IPS-15b (cell line): Measurements from ENCODE around the gene IDS.

Experiments
- H3K27me3 ChIP-seq: one replicate; pipeline ENCODE4 v1.6.1; 2013; ENCODE audit warnings: low read length; ENCODE audit not compliant: control insufficient read depth, insufficient read depth
- H3K36me3 ChIP-seq: one replicate; pipeline ENCODE4 v1.6.1; 2013; ENCODE audit warnings: low read length; ENCODE audit not compliant: control insufficient read depth, insufficient read depth
- H3K4me1 ChIP-seq: one replicate; pipeline ENCODE4 v1.6.1; 2013; ENCODE audit warnings: mild to moderate bottlenecking, low read length; ENCODE audit not compliant: control insufficient read depth, insufficient read depth
- H3K4me3 ChIP-seq: one replicate; pipeline ENCODE4 v1.5.1; 2013; ENCODE audit warnings: low read depth, low read length
- H3K9ac ChIP-seq: one replicate; pipeline ENCODE4 v1.6.1; 2013; ENCODE audit warnings: low read depth, mild to moderate bottlenecking, low read length
- H3K9me3 ChIP-seq: one replicate; pipeline ENCODE4 v1.6.1; 2013; ENCODE audit warnings: mild to moderate bottlenecking, low read length; ENCODE audit not compliant: control insufficient read depth, insufficient read depth

IDS gene

GRCh38 chrX:149469406-149469805 lies 35.7 kb downstream of the IDS start:
- Histone ChIP-seq H3K9me3 (peaks cover 4% of the 10 kb centered on the region), H3K9ac (no peak overlapping the region), H3K36me3 (no peaks in the 10 kb centered on the region), H3K4me3 (no peak overlapping the region), H3K27me3 (no peaks in the 10 kb centered on the region), H3K4me1 (peaks cover 2% of the 10 kb centered on the region)

- Histone ChIP-seq H3K4me3 (no peak overlapping the region), H3K9ac (no peak overlapping the region), H3K36me3 (no peaks in the 10 kb centered on the region), H3K4me1 (peaks cover 2% of the 10 kb centered on the region), H3K27me3 (no peaks in the 10 kb centered on the region), H3K9me3 (peaks cover 4% of the 10 kb centered on the region)
These were observed 37.2 kb downstream of the IDS start for GRCh38 chrX:149467920-149468319.

GRCh38 chrX:149467461-149467860 lies 37.6 kb downstream of the IDS start:
- no peak overlapping the region for H3K9ac ChIP-seq
- H3K4me3 ChIP-seq = no peak overlapping the region
- H3K9me3 ChIP-seq = peaks cover 6% of the 10 kb centered on the region
- H3K36me3 ChIP-seq = no peaks in the 10 kb centered on the region
- peaks cover 2% of the 10 kb centered on the region for H3K4me1 ChIP-seq
- no peaks in the 10 kb centered on the region for H3K27me3 ChIP-seq

GRCh38 chrX:149462849-149463248 lies 42.3 kb downstream of the IDS start:
- Histone ChIP-seq H3K4me3 (no peak overlapping the region), H3K4me1 (no peaks in the 10 kb centered on the region), H3K9ac (no peak overlapping the region), H3K27me3 (no peaks in the 10 kb centered on the region), H3K36me3 (no peaks in the 10 kb centered on the region), H3K9me3 (peaks cover 9% of the 10 kb centered on the region)

- H3K9me3 ChIP-seq = peaks cover 6% of the 10 kb centered on the region
- H3K36me3 ChIP-seq = no peaks in the 10 kb centered on the region
- no peak overlapping the region for H3K9ac ChIP-seq
- no peak overlapping the region for H3K4me3 ChIP-seq
- no peaks in the 10 kb centered on the region for H3K27me3 ChIP-seq
- no peaks in the 10 kb centered on the region for H3K4me1 ChIP-seq
These were observed 43.4 kb downstream of the IDS start for GRCh38 chrX:149461746-149462145.

GRCh38 chrX:149458586-149458985 lies 46.5 kb downstream of the IDS start:
- Histone ChIP-seq H3K9me3 (peaks cover 9% of the 10 kb centered on the region), H3K27me3 (no peaks in the 10 kb centered on the region)

GRCh38 chrX:149456476-149457245 lies 48.4 kb downstream of the IDS start:
- no peaks in the 10 kb centered on the region for H3K36me3 ChIP-seq
- H3K4me1 ChIP-seq = no peaks in the 10 kb centered on the region
- H3K4me3 ChIP-seq = no peak overlapping the region
- peaks cover 7% of the 10 kb centered on the region for H3K9me3 ChIP-seq
- H3K27me3 ChIP-seq = no peaks in the 10 kb centered on the region
- H3K9ac ChIP-seq = no peak overlapping the region

More at GRCh38 chrX:149458586-149458985, 46.5 kb downstream of the IDS start:
- H3K9ac ChIP-seq = no peak overlapping the region
- no peaks in the 10 kb centered on the region for H3K4me1 ChIP-seq
- H3K36me3 ChIP-seq = no peaks in the 10 kb centered on the region
- H3K4me3 ChIP-seq = no peak overlapping the region

GRCh38 chrX:149455934-149456333 lies 49.2 kb downstream of the IDS start:
- no peak overlapping the region for H3K4me3 ChIP-seq
- H3K36me3 ChIP-seq = no peaks in the 10 kb centered on the region
- H3K9ac ChIP-seq = no peak overlapping the region
- H3K9me3 ChIP-seq = peaks cover 7% of the 10 kb centered on the region
- H3K27me3 ChIP-seq = no peaks in the 10 kb centered on the region
- no peaks in the 10 kb centered on the region for H3K4me1 ChIP-seq

GRCh38 chrX:149453906-149454822 lies 50.9 kb downstream of the IDS start:
- Histone ChIP-seq H3K4me3 (no peak overlapping the region), H3K9me3 (peaks cover 7% of the 10 kb centered on the region), H3K36me3 (no peaks in the 10 kb centered on the region), H3K9ac (no peak overlapping the region), H3K4me1 (no peaks in the 10 kb centered on the region), H3K27me3 (no peaks in the 10 kb centered on the region)

GRCh38 chrX:149453030-149453429 lies 52.1 kb downstream of the IDS start:
- H3K36me3 ChIP-seq = no peaks in the 10 kb centered on the region
- no peaks in the 10 kb centered on the region for H3K27me3 ChIP-seq
- H3K4me3 ChIP-seq = no peak overlapping the region
- no peaks in the 10 kb centered on the region for H3K4me1 ChIP-seq
- no peak overlapping the region for H3K9ac ChIP-seq
- H3K9me3 ChIP-seq = peaks cover 4% of the 10 kb centered on the region

GRCh38 chrX:149433451-149433850 lies 71.7 kb downstream of the IDS start:
- Histone ChIP-seq H3K36me3 (no peaks in the 10 kb centered on the region), H3K9me3 (peaks cover 5% of the 10 kb centered on the region), H3K9ac (no peak overlapping the region), H3K27me3 (no peaks in the 10 kb centered on the region), H3K4me3 (no peak overlapping the region), H3K4me1 (no peaks in the 10 kb centered on the region)

- H3K4me3 ChIP-seq = no peak overlapping the region
- H3K36me3 ChIP-seq = no peaks in the 10 kb centered on the region
- H3K9ac ChIP-seq = no peak overlapping the region
- H3K4me1 ChIP-seq = no peaks in the 10 kb centered on the region
- H3K9me3 ChIP-seq = peaks cover 5% of the 10 kb centered on the region
- H3K27me3 ChIP-seq = no peaks in the 10 kb centered on the region
These were observed 72.1 kb downstream of the IDS start for GRCh38 chrX:149433051-149433450.
